AG04450 (cell line): ENCODE measurements around the gene KIF22. TPM values are rescaled to one million over a fixed set of nuclear protein-coding genes. Genes with fewer than 3 reads are reported as not detected.

ENCODE experiments used
- CTCF ChIA-PET: fragments of 300-600, 350-600 bp; formaldehyde crosslinking; extraction: SDS; loops from one replicate; lab custom pipeline; 2022; ENCODE audit warnings: antibody characterized with exemption, inconsistent platforms; lab: Charles Lee
- POLR2A ChIA-PET: fragments of 350-600 bp; formaldehyde crosslinking; extraction: SDS; loops from one replicate; lab custom pipeline; 2021; ENCODE audit warnings: antibody characterized with exemption, inconsistent platforms; lab: Yijun Ruan, JAX
- DNase-seq: peaks from one replicate; pipeline ENCODE4 v3.0.0-alpha.2; 2011; ENCODE audit warnings: low read depth, low spot score
- H3K27ac ChIP-seq: one replicate; pipeline ENCODE4 v1.5.1; 2012; ENCODE audit warnings: low read depth, low read length, control low read depth
- H3K27me3 ChIP-seq: one replicate; pipeline ENCODE4 v1.6.0; 2012; ENCODE audit warnings: low read length; ENCODE audit not compliant: control insufficient read depth, insufficient read depth
- H3K4me3 ChIP-seq: 2 replicates; pipeline ENCODE4 v1.5.1; 2011; ENCODE audit warnings: mild to moderate bottlenecking, low read depth, low read length, control low read depth
- H3K9me3 ChIP-seq: 2 replicates; pipeline ENCODE4 v1.5.1; 2012; ENCODE audit warnings: low read length; ENCODE audit not compliant: control insufficient read depth, insufficient read depth
- CTCF ChIP-seq: IDR thresholded peaks from 2 replicates; pipeline ENCODE4 v1.5.1; 2011; ENCODE audit warnings: low read depth, low read length, control low read depth, inconsistent platforms
- polyA plus RNA-seq: library from polyadenylated mRNA; depleted of rRNA; stranded (reverse); fragments of >200 nt; gene quantifications from 2 replicates; pipeline ENCODE4 v1.2.3, GENCODE V29; 2011

Gene KIF22
- polyA plus RNA-seq, 1 experiment, result 14.1 TPM

- CTCF ChIA-PET, result interaction anchor here (0.6 to 5.6 kb wide), 10 partner anchors 7 to 136 kb away, joined by 3 to 41 read pairs (median 6); no protein-coding TSS in a partner anchor
- no peak for DNase-seq
- TF ChIP-seq CTCF, result no peak
- H3K9me3 ChIP-seq, result no peaks in the 10 kb centered on the region; the same call in 1 of the 2 replicates
- H3K27me3 ChIP-seq, result no peaks in the 10 kb centered on the region
- POLR2A ChIA-PET, result interaction anchor here (0.6 to 2.3 kb wide), 10 partner anchors 8 to 835 kb away, joined by 3 to 14 read pairs (median 6); partner anchors contain the start of genes ALDOA, ASPHD1, KCTD13 and KIF22
- H3K4me3 ChIP-seq, result peak overlapping the region; percentile 83
- peak overlapping the region; percentile 80 for H3K27ac ChIP-seq
These were observed 24.6 kb downstream of the KIF22 start for GRCh38 chr16:29815032-29815721.

- CTCF ChIA-PET, result interaction anchor here (0.6 to 5.6 kb wide), 11 partner anchors 8 to 137 kb away, joined by 3 to 41 read pairs (median 6); no protein-coding TSS in a partner anchor
- peak; percentile 100 for DNase-seq
- peak; percentile 85 for TF ChIP-seq CTCF
- Histone ChIP-seq H3K4me3 (peak within 1 kb of the TSS; percentile 83), H3K9me3 (no peaks in the 10 kb centered on the region; the same call in 1 of the 2 replicates), H3K27me3 (no peaks in the 10 kb centered on the region), H3K27ac (peak within 1 kb of the TSS; percentile 80)
- POLR2A ChIA-PET, result interaction anchor here (0.5 to 2.3 kb wide), 12 partner anchors 9 to 834 kb away, joined by 3 to 14 read pairs (median 5); partner anchors contain the start of genes ALDOA, ASPHD1, KCTD13 and KIF22
These were observed 25.5 kb downstream of the KIF22 start, which contains the start of gene PAGR1 for GRCh38 chr16:29815793-29816693. Gene PAGR1, plus strand, starts transcription at chr16:29816152. Its CDS starts 374 bp downstream, at chr16:29816526.

- CTCF ChIA-PET, result interaction anchor here (0.7 to 5.6 kb wide), 3 partner anchors 9 to 85 kb away, joined by 3 to 41 read pairs (median 13); no protein-coding TSS in a partner anchor
- POLR2A ChIA-PET, result interaction anchor here (0.5 to 2.3 kb wide), 6 partner anchors 9 to 288 kb away, joined by 4 to 14 read pairs (median 8); partner anchors contain the start of gene KIF22
- peak; percentile 37 for TF ChIP-seq CTCF
- no peak for DNase-seq
- Histone ChIP-seq H3K9me3 (no peaks in the 10 kb centered on the region; the same call in 1 of the 2 replicates), H3K27ac (peak overlapping the region; percentile 80), H3K4me3 (peak overlapping the region; percentile 83), H3K27me3 (no peaks in the 10 kb centered on the region)
These were observed 26.3 kb downstream of the KIF22 start for GRCh38 chr16:29816694-29817441.

- TF ChIP-seq CTCF, result no peak
- H3K4me3 ChIP-seq, result no peak overlapping the region
- no peaks in the 10 kb centered on the region for H3K27me3 ChIP-seq
- POLR2A ChIA-PET, result interaction anchor here (0.6 to 0.7 kb wide), 2 partner anchors 18 to 204 kb away, joined by 3 to 11 read pairs; no protein-coding TSS in a partner anchor
- H3K27ac ChIP-seq, result no peak overlapping the region
- CTCF ChIA-PET, result interaction anchor here (1.1 to 5.6 kb wide), 2 partner anchors 11 to 30 kb away, joined by 4 to 41 read pairs; no protein-coding TSS in a partner anchor
- H3K9me3 ChIP-seq, result no peaks in the 10 kb centered on the region; the same call in 1 of the 2 replicates
- no peak for DNase-seq
These were observed 27.5 kb downstream of the KIF22 start for GRCh38 chr16:29818082-29818481.
